Stimulated activated CD4-positive, alpha-beta T cell treated with anti-CD3 and anti-CD28 coated beads, Interleukin-12 subunit alpha, Interleukin-12 subunit beta, amount 100 ng/mL, for 24 hours (primary cell): ENCODE measurements around the gene KIF20B.
A peak's percentile ranks its signal among the peaks of the same experiment; 100 is the strongest.
"Not testable (repeated sequence)": the region's sequence is repeated elsewhere in the genome, so short reads cannot be mapped to it uniquely, and the experiment has no call there.

Experiments
- DNase-seq, 2 experiments: peaks; one replicate each; pipeline ENCODE4 v3.0.0-alpha.2; 2020; ENCODE audit warnings: low read depth in 2 of 2

Gene KIF20B

GRCh38 chr10:89773081-89773480 is 71.7 kb downstream of the KIF20B start:
- no peak for DNase-seq

- DNase-seq: no peak
These were observed 75.3 kb downstream of the KIF20B start for GRCh38 chr10:89776665-89777064.

- DNase-seq: no peak
These were observed 81.1 kb downstream of the KIF20B start for GRCh38 chr10:89782470-89782869.

GRCh38 chr10:89783406-89783805 is 82.0 kb downstream of the KIF20B start:
- DNase-seq: no peak

- DNase-seq: no peak
These were observed 83.7 kb downstream of the KIF20B start for GRCh38 chr10:89785095-89785494.

GRCh38 chr10:89789188-89789877 is 87.9 kb downstream of the KIF20B start:
- DNase-seq: no peak

- DNase-seq: no peak
These were observed 90.8 kb downstream of the KIF20B start for GRCh38 chr10:89792187-89792586.

GRCh38 chr10:89793649-89794254 is 92.4 kb downstream of the KIF20B start:
- DNase-seq: no peak

- no peak for DNase-seq
These were observed 94.5 kb downstream of the KIF20B start for GRCh38 chr10:89795840-89796239.

GRCh38 chr10:89798092-89798491 is 96.7 kb downstream of the KIF20B start:
- DNase-seq: no peak

- no peak for DNase-seq
These were observed 98.2 kb downstream of the KIF20B start for GRCh38 chr10:89799573-89799972.

- peak; percentile 37 to 73 for DNase-seq
These were observed 104.2 kb downstream of the KIF20B start for GRCh38 chr10:89805599-89806013.

GRCh38 chr10:89808842-89809241 is 107.5 kb downstream of the KIF20B start:
- no peak for DNase-seq

- DNase-seq: no peak
These were observed 108.4 kb downstream of the KIF20B start for GRCh38 chr10:89809766-89810165.

GRCh38 chr10:89810908-89811525 is 109.6 kb downstream of the KIF20B start:
- no peak for DNase-seq

GRCh38 chr10:89813546-89813945 is 112.2 kb downstream of the KIF20B start:
- DNase-seq: no peak

GRCh38 chr10:89814278-89814677 is 112.9 kb downstream of the KIF20B start:
- no peak for DNase-seq

- no peak for DNase-seq
These were observed 113.9 kb downstream of the KIF20B start for GRCh38 chr10:89815049-89815853.

- not testable (repeated sequence) for DNase-seq
These were observed 117.6 kb downstream of the KIF20B start for GRCh38 chr10:89819008-89819407.
